OCI-LY1 (cell line): Measurements from ENCODE around the gene GBP7.
"Not testable (repeated sequence)": the region's sequence is repeated elsewhere in the genome, so short reads cannot be mapped to it uniquely, and the experiment has no call there.

ENCODE experiments used
- H2AFZ ChIP-seq: fragments of 200-600 bp; sonication (generic), shearing (Covaris generic); 2 replicates; pipeline ENCODE4 v1.6.0; 2014; ENCODE audit warnings: antibody characterized with exemption, mild to moderate bottlenecking, low read length
- H3F3A ChIP-seq: fragments of 200-600 bp; sonication (generic), shearing (Covaris generic); 2 replicates; pipeline ENCODE4 v1.6.0; 2014; ENCODE audit warnings: mild to moderate bottlenecking, antibody characterized with exemption, low read length, moderate library complexity; ENCODE audit not compliant: insufficient read depth
- H3K27ac ChIP-seq: fragments of 200-600 bp; sonication (generic); 2 replicates; pipeline ENCODE4 v1.5.1; 2014; ENCODE audit warnings: low read length, mixed run types, mild to moderate bottlenecking, low read depth; ENCODE audit not compliant: poor library complexity, severe bottlenecking
- H3K27me3 ChIP-seq: fragments of 200-600 bp; sonication (generic); 2 replicates; pipeline ENCODE4 v1.6.0; 2014; ENCODE audit warnings: antibody characterized with exemption, mild to moderate bottlenecking, low read length, moderate library complexity; ENCODE audit not compliant: insufficient read depth
- H3K36me3 ChIP-seq: fragments of 200-600 bp; sonication (generic); 2 replicates; pipeline ENCODE4 v1.6.1; 2014; ENCODE audit warnings: mild to moderate bottlenecking, antibody characterized with exemption, low read length, moderate library complexity, mixed read lengths; ENCODE audit not compliant: insufficient read depth
- H3K4me1 ChIP-seq: fragments of 200-600 bp; sonication (generic); 2 replicates; pipeline ENCODE4 v1.5.1; 2014; ENCODE audit warnings: mild to moderate bottlenecking, low read length, moderate library complexity; ENCODE audit not compliant: insufficient read depth, severe bottlenecking
- H3K4me2 ChIP-seq: fragments of 200-600 bp; sonication (generic), shearing (Covaris generic); 2 replicates; pipeline ENCODE4 v1.6.1; 2014; ENCODE audit warnings: low read length
- H3K4me3 ChIP-seq: fragments of 200-600 bp; sonication (generic); 2 replicates; pipeline ENCODE4 v1.5.1; 2014; ENCODE audit warnings: low read length, low read depth, mild to moderate bottlenecking, mixed read lengths; ENCODE audit not compliant: poor library complexity, severe bottlenecking
- H3K79me2 ChIP-seq: fragments of 200-600 bp; shearing (Covaris generic); 2 replicates; pipeline ENCODE4 v1.6.1; 2016; ENCODE audit warnings: mixed run types, low read length, mixed read lengths; ENCODE audit not compliant: insufficient read depth
- H3K9ac ChIP-seq: fragments of 200-600 bp; sonication (generic), shearing (Covaris generic); 2 replicates; pipeline ENCODE4 v1.6.1; 2014; ENCODE audit warnings: mild to moderate bottlenecking, low read length, mixed read lengths
- H3K9me2 ChIP-seq: fragments of 200-600 bp; sonication (generic), shearing (Covaris generic); 2 replicates; pipeline ENCODE4 v1.6.1; 2014; ENCODE audit warnings: low read depth, mild to moderate bottlenecking, low read length, mixed read lengths
- H3K9me3 ChIP-seq: fragments of 200-600 bp; shearing (Covaris generic); 2 replicates; pipeline ENCODE4 v1.6.1; 2014; ENCODE audit warnings: low read length, mixed read lengths
- H4K20me1 ChIP-seq: fragments of 200-600 bp; sonication (generic), shearing (Covaris generic); 2 replicates; pipeline ENCODE4 v1.6.0; 2016; ENCODE audit warnings: mild to moderate bottlenecking, low read length; ENCODE audit not compliant: insufficient read depth
- CTCF ChIP-seq: fragments of 200-600 bp; sonication (generic), shearing (Covaris generic); IDR thresholded peaks from 2 replicates; pipeline ENCODE4 v1.5.1; 2017; ENCODE audit warnings: mild to moderate bottlenecking, antibody characterized with exemption, low read length, moderate library complexity, mixed read lengths
- EZH2 ChIP-seq: fragments of 200-600 bp; sonication (generic), shearing (Covaris generic); IDR thresholded peaks from 2 replicates; pipeline ENCODE4 v1.8.0; 2017; ENCODE audit warnings: borderline replicate concordance, mixed run types, mild to moderate bottlenecking, antibody characterized with exemption, low read length, moderate library complexity, mixed read lengths

GBP7 gene

GRCh38 chr1:89130716-89131115 is 45.1 kb downstream of the GBP7 start:
- no peak for TF ChIP-seq EZH2
- no peak for TF ChIP-seq CTCF
- no peaks in the 10 kb centered on the region for H3K27me3 ChIP-seq
- no peak overlapping the region for H3K27ac ChIP-seq

GRCh38 chr1:89129911-89130310 is 45.9 kb downstream of the GBP7 start:
- Histone ChIP-seq H3K79me2 (no peaks in the 10 kb centered on the region), H3K9me3 (no peaks in the 10 kb centered on the region), H4K20me1 (no peaks in the 10 kb centered on the region), H3K27ac (no peak overlapping the region), H3K27me3 (no peaks in the 10 kb centered on the region), H3K4me3 (no peak overlapping the region), H3K36me3 (no peaks in the 10 kb centered on the region), H3K9me2 (no peaks in the 10 kb centered on the region), H3F3A (no peaks in the 10 kb centered on the region), H3K4me1 (no peaks in the 10 kb centered on the region), H3K9ac (no peak overlapping the region), H3K4me2 (no peak overlapping the region), H2AFZ (no peak overlapping the region)
- TF ChIP-seq CTCF (no peak), EZH2 (no peak)

More at GRCh38 chr1:89130716-89131115, 45.1 kb downstream of the GBP7 start:
- Histone ChIP-seq H2AFZ (no peak overlapping the region), H4K20me1 (no peaks in the 10 kb centered on the region), H3K9me2 (no peaks in the 10 kb centered on the region), H3K36me3 (no peaks in the 10 kb centered on the region), H3K9ac (no peak overlapping the region), H3K4me2 (no peak overlapping the region), H3K4me3 (no peak overlapping the region), H3K9me3 (no peaks in the 10 kb centered on the region), H3K4me1 (no peaks in the 10 kb centered on the region), H3K79me2 (no peaks in the 10 kb centered on the region), H3F3A (no peaks in the 10 kb centered on the region)

DNA sequence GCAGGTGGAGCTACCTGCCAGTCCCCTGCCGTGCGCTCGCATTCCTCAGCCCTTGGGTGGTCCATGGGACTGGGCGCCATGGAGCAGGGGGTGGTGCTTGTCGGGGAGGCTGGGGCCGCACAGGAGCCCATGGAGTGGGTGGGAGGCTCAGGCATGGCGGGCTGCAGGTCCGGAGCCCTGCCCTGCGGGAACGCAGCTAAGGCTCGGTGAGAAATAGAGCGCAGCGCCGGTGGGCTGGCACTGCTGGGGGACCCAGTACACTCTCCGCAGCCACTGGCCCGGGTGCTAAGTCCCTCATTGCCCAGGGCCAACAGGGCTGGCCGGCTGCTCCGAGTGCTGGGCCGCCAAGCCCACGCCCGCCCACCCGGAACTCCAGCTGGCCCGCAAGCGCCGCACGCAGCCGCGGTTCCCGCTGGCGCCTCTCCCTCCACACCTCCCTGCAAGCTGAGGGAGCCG is 47.8 kb downstream of the GBP7 start:
- H3K4me2 ChIP-seq, H3K36me3 ChIP-seq, H3K79me2 ChIP-seq, H3K9ac ChIP-seq, H3K27ac ChIP-seq, H3K4me3 ChIP-seq, H3K9me3 ChIP-seq, H4K20me1 ChIP-seq, H3K9me2 ChIP-seq, H3K4me1 ChIP-seq, H3K27me3 ChIP-seq, H2AFZ ChIP-seq, H3F3A ChIP-seq: not testable (repeated sequence)

DNA sequence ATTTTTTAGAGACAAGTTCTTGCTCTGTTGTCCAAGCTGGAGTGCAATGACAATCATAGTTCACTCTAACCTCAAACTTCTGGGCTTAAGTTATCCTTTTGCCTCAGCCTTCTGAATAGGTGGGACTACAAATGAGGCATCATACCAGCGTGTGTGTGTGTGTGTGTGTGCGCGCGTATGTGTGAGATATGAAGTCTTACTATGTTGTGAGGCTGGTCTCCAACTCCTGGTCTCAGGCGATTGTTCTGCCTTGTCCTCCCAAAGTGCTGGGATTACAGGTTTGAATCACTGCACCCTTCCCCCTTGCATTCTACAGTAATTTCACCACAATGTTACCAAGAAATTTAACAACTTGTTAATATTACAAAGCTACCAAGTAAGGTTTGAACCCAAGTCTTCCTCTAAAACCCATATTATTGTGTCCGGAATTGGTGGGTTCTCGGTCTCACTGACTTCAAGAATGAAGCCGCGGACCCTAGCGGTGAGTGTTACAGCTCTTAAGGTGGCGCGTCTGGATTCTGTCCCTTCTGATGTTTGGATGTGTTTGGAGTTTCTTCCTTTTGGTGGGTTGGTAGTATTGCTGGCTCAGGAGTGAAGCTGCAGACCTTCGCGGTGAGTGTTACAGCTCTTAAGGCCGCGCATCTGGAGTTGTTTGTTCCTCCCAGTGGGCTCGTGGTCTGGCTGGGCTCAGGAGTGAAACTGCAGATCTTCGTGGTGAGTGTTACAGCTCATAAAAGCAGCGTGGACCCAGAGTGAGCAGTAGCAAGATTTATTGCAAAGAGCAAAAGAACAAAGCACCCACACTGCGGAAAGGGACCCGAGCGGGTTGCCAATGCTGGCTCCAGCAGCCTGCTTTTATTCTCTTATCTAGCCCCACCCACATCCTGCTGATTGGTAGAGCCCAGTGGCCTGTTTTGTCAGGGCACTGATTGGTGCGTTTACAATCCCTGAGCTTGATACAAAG is 48.9 kb downstream of the GBP7 start:
- not testable (repeated sequence) for H2AFZ ChIP-seq, H3K9ac ChIP-seq, H3K27ac ChIP-seq, H3K79me2 ChIP-seq, H3K36me3 ChIP-seq, H3K9me3 ChIP-seq, H4K20me1 ChIP-seq, H3K9me2 ChIP-seq, H3K27me3 ChIP-seq, H3K4me1 ChIP-seq, H3K4me2 ChIP-seq, H3K4me3 ChIP-seq, H3F3A ChIP-seq
